NCI-H2171 treated with DMSO at 0.1 percent for 48 hours (cell line): ENCODE data around the gene SOX2.

ENCODE experiments used
- DNase-seq: peaks from one replicate; lab custom pipeline; 2025; lab: John Stamatoyannopoulos, UW

The SOX2 gene

DNA sequence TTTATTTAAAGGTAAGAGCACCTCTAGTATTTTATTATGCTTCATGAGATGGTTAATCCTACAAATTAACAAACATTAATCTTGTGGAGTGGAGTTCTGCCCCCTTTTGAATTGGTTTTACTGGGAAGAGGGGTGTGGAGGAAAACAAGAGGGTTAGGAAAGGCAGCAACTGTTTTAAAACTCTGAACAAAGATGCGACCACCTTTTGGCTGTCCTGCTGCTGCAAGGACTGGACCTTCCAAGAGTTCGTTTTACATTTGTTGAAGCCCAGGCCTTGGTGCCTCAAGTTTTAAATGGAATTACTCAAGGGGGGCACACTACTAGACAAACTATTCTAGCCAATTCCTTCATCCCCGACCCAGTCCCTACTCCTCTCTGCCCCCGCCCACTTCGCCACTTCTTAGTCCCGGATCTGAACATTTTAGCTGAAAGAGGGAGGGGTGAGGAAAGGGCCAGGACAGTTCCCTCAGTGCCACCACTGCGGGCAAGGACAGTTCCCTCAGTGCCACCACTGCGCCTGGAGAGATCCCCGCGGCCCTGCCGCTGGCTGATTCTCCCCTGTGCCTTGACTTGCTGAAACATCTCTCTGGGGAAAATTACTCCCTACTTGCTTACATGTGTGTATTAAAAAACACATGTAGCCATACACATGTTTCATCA, 11.2 kb downstream of the SOX2 start:
- DNase-seq = no peak

DNA sequence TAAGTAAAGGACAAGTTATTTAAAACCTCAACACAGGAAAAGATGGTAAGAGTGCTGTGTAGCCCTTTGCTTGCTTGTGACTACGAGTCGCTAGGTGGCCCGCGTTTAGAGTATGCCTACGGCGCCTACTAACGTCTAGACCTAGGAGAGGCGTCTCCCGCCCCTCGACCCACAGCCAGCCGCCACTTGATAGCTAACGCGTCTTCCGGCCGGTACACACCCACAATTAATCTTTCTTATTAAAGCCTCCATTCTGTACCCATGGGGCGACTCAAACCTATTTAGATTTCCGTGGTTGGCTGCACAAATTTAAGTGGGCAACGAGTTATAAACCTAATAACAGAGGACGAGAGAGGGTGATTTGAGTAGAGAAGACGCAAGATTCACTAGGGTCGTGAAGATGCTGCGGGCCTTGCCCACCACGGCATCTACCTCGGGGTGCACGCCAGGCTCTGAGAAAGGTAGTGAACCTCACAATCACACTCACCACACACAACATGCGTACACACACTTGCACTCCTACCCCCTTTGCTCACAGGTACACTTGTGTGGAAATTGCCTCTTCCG, 12.0 kb downstream of the SOX2 start:
- no peak for DNase-seq

DNA sequence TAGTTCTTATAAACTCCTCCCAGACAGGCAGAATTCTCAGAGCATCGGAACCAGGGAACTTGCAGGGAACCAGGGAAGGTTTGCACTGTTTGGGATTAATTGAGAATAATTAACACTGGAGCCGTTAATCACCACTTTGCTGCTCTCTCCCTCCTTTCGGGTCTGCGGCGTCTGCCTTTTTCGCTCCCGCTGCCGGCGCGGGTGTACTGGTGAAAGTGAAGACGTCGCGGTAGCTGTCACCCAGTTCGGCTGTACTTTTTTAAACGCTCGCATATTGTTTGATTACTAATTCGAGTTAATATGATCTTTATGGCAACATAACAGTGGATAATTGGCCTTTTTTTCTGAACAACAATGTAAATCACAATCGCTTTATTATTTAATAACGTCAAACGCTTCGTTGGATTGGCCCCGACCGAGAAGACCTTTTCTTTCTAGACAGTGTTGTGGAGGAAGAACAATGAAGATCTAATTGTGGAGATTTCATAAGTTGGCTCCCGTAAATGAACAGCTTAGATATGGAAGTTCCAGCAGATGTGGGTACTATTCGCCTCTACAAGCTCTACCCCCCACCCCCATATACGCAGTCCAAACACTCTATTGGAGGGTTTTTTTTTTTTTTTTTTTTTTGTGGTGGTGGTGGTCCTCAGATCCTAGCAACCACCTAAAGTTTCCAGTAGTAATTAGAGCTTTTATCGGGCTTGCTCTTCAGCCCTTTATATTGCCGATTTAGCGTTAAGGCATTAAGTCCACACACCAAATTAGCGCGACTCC, 12.7 kb downstream of the SOX2 start:
- DNase-seq = no peak

DNA sequence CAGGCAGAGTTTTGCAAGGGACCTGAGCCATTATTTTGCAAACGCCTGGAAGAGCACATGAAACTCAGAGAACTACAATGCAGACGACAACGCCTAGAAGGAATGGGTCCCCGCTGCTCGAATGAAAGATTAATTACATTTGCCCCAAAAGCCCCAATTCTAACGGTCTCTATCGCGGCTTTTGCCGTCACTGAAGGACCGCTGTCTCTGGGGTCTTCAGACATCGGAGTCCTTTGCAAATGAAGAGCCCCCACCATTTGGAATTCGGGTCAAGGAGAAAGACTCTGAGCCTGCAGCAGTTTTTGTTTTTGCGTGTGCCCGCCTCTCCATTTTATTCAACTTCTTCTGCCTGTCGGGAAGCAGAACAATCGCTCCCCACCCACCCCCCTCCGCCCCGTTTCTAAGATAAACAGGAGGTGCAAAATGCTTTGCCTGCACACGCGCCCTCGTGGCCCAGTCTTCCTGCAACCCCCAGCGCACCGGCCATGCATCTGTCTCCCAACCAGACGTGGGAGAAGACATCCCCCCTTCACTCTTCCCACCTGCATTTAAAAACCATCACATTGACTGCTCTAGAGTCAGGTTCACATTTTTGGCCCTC, 13.5 kb downstream of the SOX2 start:
- DNase-seq = no peak

DNA sequence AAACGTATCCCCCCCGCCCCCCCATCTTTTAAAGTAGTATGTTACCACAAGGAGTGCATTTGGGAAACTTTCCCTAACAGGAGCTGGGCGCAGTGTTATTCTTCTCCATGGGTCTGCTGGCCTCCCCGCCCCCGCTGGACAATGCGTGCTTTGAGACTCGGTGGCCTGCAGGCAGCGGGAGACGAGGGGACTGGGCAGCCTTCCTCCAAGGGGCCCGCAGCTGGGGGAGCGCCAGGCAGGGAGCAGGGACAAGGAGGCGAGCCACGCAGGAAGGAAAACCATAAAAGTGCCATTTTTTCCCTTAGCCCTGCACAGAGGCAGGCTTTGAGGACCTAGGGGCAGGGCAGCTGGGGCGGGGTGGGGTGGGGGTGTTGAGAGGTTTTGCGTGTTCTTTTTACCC, 14.1 kb downstream of the SOX2 start:
- DNase-seq = no peak

DNA sequence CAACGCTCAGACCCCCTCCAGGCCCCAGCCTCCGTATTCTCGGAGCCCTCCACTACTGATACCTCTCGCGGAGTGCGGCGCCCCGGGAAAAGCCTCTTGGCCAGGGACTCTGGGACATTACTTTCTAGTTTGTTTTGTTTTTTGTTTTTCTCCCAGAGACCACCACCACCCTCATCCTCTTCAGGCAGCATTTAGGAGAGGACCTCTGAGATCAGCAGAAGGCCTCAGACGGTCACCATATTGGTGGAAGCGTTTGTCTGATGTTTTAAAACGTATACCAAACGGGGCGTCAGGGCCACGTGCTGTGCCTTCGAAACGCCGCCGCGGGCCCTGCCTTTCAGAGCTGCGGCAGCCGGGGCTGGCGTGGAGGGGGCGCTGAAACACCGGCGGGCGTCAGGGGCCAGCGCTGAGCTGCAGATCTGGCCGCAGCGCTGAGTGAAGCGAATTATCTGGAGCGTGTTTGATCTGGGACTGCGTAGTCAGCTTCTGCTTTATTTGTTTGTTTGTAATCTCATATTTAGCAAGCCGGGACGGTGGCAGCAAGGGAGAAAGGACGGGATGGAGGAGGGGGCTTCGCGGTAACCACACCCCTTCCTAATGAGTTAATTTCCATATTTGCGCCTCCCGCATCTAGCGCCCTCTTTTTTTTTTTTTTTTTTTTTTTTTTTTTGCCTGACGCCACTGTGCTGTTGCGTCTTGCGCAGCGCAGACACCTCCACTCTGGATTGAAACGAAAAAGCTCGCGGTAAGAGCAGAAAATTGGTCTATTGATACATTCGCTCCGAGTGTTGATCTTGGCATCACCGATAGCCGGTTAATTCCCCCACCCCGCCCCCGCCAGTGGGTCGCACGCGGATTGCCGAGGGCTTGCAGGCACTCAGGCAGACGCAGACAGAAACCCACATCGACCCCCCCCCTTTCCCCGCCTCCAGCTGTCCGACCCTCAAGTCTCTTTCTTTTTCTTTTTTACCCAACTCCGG, 14.9 kb downstream of the SOX2 start:
- DNase-seq = no peak

DNA sequence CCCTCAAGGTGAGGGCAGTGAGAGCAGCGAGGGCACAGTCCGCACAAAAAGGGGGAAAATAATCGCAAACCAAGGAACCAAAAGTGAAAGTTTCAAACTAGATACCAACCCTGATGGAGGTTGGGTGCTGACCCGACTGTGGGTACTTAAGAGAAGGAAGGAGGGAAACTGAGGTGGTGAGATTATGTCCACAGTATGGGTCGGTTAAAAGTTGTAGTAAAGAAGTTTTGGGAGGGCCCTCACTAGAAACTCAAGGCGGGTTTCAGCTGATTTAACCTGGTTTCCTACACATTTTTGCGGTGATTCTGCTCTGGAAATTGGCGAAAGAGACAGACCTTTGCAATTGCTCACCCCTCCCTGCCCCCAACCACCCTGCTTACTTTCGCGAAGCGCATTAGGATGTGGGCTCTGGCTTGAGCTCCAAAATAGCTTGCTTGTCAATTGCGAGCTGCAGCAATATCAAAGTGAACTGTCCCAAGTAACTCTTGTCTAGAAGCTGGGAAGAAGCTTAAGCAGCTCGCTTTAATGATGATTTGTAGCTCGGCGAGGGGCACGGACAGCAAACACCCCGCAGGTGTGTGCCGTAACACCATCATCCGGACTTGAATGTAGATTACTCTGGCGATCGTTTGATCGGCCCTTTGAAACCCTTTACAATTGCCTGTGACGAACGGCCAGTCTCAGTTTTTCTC, 15.8 kb downstream of the SOX2 start:
- no peak for DNase-seq

DNA sequence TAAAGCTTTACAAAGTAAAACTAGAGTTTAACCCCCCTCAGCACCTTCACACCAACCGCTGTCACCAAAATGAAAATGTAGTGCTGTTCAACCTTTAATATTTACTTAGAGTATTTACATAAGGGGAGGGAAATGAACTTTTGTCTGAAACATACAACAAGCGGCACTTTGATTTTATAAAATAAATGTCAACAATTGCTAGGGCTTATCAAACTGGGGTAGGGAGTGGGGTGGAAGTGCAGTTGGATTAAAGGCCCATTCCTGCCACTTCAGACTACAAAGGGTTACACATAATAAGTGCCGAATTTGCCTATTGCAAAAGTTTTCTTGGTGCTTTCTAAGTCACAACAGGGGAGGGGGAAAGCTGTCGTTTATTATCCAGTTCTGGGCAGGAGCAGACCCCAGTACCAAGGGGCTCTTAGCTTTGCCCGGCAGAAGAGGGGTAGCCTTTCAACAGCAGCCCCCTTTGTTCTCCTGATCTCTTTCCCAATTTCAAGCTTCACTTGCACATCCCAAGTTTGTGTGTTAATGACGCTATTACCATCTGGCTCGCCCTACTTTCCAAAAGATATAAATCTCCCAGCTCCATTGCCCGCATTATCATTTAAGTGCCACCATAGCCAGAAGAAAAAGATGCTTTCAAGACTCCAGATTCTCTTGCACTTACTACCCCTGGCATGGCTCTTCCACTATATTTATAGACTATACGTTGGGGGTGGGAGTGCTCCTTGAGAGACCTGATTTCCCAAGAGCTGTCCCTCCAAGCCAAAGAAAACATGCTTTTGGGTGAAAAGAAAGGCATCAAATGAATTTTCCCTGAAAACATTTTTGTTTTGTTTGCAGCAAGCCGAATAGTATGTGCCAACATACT, 17.0 kb downstream of the SOX2 start:
- peak; percentile 73 for DNase-seq

DNA sequence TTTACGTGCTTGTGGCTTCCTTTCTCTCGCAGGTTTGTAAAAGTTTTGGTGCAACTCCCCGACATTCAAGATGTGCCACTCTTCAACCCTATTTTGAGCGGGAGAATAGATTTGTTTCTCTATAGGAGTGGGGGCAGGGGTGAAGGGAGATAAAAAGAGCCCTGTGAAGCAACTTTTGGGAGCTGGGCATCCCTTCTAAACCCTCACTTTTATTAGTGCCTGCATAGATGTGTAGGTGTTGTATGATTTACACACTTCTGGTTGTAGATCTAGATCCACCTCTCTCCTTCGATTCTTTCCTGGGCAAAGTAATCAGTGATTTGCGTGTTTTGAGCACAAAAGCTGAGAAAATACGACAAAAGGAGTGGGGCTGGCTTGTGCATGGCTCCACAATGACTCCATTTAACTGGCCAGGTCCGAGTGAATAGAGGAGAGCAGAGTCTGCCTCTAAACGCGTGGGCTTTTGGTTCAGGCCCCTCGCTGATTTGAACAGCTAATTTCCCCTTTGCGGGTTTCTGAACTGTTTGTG, 17.7 kb downstream of the SOX2 start:
- DNase-seq = no peak

DNA sequence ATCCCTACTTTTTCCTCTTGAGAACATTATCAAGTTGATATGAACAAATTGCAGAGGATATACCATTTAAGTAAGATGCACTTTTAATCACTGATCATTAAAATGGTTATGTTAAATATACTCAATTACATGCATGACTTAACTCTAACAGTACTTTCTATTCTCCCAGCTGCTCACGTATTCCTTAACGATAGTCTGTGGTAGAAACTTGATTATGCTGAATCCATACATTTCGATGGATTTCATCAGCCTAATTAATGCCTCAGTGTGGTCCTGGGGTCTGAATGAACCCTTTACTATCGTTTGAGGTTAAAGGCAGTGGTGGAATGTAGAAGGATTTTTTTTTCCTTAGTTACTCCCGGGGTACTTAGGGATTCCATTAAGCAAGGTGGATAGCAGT, 18.6 kb downstream of the SOX2 start:
- peak; percentile 40 for DNase-seq

DNA sequence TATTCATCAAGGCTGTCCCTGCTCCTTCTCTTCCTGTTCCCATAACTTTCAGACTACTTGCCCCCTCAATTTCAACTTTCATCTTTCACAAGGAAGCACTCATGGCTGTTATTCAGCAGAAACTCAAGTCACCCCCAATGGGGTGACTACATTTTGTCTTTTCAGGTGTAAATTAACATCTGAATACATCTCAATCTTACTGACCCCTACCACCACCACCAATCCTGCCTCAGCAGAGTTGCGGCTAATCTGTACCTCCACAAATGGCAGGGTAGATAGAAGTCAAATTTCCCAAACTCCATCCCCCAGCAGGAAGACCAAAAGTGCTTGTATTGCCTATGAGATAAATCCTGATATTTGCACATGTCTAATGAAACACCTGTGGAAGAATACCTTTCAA, 19.2 kb downstream of the SOX2 start:
- DNase-seq = no peak

DNA sequence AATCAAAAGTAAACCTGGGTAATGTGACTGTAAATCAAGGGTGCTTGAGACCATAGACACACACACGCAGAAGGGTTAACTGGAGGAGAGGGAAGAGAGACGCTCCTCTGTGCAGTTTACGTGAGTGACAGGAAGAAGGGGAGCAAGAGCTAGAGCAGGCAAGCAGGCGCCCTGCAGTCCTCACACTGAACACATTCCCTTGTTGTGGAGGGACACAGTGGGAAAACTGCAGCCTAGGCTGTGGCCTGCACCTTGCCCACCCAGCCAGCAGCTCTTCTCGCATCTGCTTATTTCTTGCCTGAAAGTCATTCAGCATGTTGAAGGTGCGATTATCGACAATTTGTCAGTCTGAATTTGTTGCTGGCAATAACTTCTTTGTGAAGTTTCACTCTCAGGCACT, 24.2 kb downstream of the SOX2 start:
- no peak for DNase-seq

DNA sequence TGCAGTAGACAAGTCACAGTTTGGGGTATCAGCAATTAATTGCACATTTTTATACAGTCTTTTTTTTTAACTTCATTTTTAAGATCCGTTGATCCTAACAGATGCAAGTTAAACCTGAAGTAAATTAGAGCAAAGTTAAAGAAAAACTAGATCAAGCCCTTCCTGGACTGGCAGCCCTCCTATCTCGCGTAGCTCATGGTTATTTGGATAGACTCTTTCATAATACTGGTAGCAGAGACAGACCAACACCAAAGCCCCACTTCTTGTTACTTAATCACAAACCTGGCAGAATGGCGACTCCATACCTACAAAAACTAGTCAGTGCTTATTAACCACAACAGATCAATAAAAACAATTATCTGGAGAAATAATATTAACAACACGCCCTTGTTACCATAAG, 26.8 kb downstream of the SOX2 start:
- no peak for DNase-seq

DNA sequence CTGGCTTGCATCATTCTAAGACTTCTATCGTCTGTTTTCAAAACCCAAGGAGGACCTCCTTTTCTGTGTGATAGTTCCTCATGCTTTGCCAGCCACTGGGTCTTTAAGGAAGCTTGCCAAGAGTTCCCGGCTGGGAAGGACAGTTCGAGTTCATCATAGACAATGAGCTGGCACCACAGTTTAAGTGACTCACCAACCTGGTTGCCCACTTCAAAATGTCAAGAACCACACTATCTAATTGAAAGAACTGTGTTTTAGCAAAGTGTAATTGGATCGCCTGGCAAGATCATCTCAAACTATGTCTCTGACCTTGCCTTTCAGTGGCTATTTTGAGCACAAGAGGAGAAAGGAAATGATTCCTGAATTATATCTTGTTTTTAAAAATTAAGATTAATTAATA, 27.9 kb downstream of the SOX2 start:
- no peak for DNase-seq

DNA sequence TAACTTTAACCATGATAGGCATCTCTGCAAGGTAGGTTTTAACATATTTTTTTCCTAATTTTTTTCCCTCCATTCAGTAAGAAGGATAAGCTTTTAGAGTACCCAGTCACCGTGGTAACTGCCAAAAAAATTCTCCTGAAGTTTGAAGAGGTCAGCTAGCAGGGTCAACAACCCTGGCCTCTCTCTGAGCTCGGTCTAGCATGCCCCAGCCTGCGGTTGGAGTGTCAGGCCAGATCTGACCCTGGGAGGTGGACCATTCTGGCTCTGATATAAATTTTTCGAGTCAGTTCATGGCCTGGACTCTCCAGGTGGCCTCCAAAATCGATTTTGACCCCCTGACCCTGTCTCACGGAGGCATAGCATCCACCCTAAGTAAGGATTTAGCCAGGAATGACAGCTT, 29.7 kb downstream of the SOX2 start:
- DNase-seq = no peak

DNA sequence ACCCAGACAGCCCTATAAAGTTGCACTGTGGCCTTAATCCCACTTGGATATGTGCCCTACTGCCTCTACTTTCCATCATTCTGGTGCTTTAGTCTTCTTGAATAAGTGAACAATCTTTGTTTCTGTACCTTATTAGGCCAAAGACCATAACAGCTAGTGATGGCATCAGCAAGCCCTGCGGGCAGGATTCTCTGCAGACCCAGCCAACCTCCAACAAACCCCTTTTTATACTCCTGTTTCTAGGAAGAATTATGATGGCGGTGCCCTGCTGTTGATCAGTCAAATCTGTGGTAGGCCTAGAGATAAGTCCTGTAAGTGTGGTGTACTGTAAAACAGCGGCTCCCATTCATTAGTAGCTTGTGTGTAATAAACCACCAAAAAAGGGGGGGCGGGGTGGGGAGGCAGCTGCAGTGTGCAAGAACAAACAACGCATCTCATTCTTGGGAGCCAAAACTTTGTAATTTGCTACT, 40.5 kb downstream of the SOX2 start:
- no peak for DNase-seq

DNA sequence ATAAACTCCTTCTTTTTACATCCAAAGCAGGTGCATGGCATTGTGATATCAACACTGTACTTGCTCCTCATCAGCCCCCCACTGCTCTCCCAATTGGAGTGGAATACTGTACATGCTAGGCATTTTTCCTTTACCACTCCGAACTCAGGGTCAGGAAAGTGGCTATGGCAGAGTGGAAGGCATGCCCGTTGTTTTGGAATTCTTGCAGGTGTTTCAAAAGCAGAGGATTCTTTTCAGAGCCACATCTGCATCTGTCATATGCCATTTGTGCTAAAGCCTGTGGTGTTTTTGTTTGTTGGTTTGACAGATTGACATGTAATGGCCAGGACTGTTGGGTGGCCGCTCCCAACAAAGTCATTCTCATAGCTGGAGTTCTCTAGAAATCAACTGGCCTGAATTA, 41.7 kb downstream of the SOX2 start:
- DNase-seq = no peak

DNA sequence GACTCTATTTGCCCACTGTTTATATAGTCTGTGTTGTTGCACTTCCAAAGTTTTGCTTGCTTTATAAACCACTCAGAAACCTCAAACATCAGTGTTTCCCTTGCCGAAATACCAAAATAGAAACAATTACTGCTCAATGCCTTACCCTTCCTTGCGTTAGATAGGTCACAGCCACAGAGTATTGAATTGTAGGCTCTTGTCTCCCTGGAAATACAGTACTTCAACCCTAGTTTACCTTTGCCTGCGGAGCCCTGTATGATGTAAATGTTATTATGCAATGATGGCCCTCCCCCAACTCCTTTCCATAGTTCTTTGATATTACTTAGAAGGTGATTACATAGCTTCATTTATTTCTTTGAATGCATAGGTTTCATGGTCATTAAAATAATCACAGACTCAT, 44.2 kb downstream of the SOX2 start:
- DNase-seq = no peak

DNA sequence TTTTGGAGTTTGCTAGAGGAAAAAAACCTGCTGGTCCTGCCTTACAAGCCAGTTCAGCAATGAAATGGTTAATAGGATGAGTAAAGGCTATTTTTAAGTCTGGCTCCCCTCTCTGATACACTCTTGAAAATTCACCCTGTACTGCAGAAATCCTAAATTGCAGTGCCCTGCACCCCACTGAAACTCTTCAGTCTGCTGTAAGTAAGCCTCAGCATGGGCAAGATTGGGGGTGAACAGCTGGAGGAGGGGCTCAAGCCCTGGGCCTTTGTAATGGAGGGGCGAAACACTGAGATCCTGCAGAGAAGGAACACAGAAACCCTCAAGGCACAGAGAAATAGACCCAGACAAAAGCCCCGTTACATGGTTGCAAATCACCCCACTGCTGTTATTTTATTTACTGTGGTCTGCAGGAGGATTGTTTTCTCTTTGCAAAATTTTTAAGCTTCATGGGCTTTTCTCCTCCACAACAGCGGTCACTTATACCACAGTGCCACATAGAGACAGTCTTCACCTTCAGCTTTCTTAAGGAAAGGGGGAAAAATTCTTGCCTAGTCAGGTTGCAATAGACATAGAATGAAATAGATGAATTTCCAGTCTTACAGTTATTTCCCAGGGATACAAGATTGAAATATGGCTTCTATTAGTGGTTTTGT, 45.0 kb downstream of the SOX2 start:
- no peak for DNase-seq
